Immature natural killer cell (primary cell): ENCODE measurements around the gene CYTH2. TPM values are rescaled to one million over a fixed set of nuclear protein-coding genes. Genes with fewer than 3 reads are reported as not detected.

Experiments used
- DNase-seq, 3 donors: peaks; one replicate each; pipeline ENCODE4 v3.0.0; 2022; ENCODE audit warnings: mixed read lengths in 1 of 3
- H3K27ac Mint-ChIP-seq, 6 donors: one replicate each; pipeline ENCODE4 v1.8.0; 2020; ENCODE audit warnings: mixed read lengths in 6 of 6, mild to moderate bottlenecking in 5 of 6, inconsistent platforms in 4 of 6, moderate library complexity in 3 of 6
- H3K27me3 Mint-ChIP-seq, 3 donors: one replicate each; pipeline ENCODE4 v1.8.0; 2020 to 2021; ENCODE audit warnings: low read depth in 3 of 3, mild to moderate bottlenecking in 3 of 3, mixed read lengths in 3 of 3, moderate library complexity in 3 of 3, inconsistent platforms in 1 of 3
- H3K36me3 Mint-ChIP-seq, 3 donors: one replicate each; pipeline ENCODE4 v1.8.0; 2020; ENCODE audit warnings: mixed read lengths in 3 of 3, inconsistent platforms in 2 of 3, mild to moderate bottlenecking in 2 of 3
- H3K4me1 Mint-ChIP-seq, 2 donors: one replicate each; pipeline ENCODE4 v1.8.0; 2020; ENCODE audit warnings: inconsistent platforms in 2 of 2, mild to moderate bottlenecking in 2 of 2, mixed read lengths in 2 of 2, moderate library complexity in 1 of 2
- H3K4me3 Mint-ChIP-seq, 5 donors: one replicate each; pipeline ENCODE4 v1.8.0; 2020; ENCODE audit warnings: mild to moderate bottlenecking in 5 of 5, mixed read lengths in 5 of 5, inconsistent platforms in 3 of 5, moderate library complexity in 3 of 5
- H3K9me3 Mint-ChIP-seq, 6 donors: one replicate each; pipeline ENCODE4 v1.8.0; 2020; ENCODE audit warnings: mild to moderate bottlenecking in 6 of 6, mixed read lengths in 6 of 6, inconsistent platforms in 4 of 6, moderate library complexity in 3 of 6
- polyA plus RNA-seq, 3 donors: library from polyadenylated mRNA; unstranded; fragments of 300-500 nt; fragmentation: Illumina TruSeq; gene quantifications; one replicate each; pipeline ENCODE4 v1.2.3, GENCODE V29; 2021

The CYTH2 gene
- polyA plus RNA-seq, 3 donors from 2014 or later = 14.4 to 37.6 (median 29.6) TPM

- H3K9me3 Mint-ChIP-seq = no peaks in the 10 kb centered on the region
- no peak overlapping the region for H3K4me3 Mint-ChIP-seq
- no peak for DNase-seq
- peaks cover 0 to 17% (median 4%) of the 10 kb centered on the region in 3 donors for H3K36me3 Mint-ChIP-seq
- H3K27me3 Mint-ChIP-seq = peaks cover 2 to 3% (median 2%) of the 10 kb centered on the region in 3 donors
- peaks cover 24 to 31% of the 10 kb centered on the region in 2 donors for H3K4me1 Mint-ChIP-seq
- H3K27ac Mint-ChIP-seq = peak overlapping the region in 1 of 6 donors; percentile 53
Measured at GRCh38 chr19:48476176-48476575, 7.0 kb downstream of the CYTH2 start.

- DNase-seq = no peak
- Mint-ChIP-seq H3K9me3 (no peaks in the 10 kb centered on the region), H3K4me1 (peaks cover 34 to 36% of the 10 kb centered on the region in 2 donors), H3K27ac (no peak overlapping the region), H3K4me3 (no peak overlapping the region), H3K36me3 (peaks cover 0 to 17% (median 4%) of the 10 kb centered on the region in 3 donors), H3K27me3 (peaks cover 2 to 3% (median 2%) of the 10 kb centered on the region in 3 donors)
Measured at GRCh38 chr19:48477067-48477685, 8.0 kb downstream of the CYTH2 start.

- no peak overlapping the region for H3K4me3 Mint-ChIP-seq
Measured at GRCh38 chr19:48477698-48478338, 8.6 kb downstream of the CYTH2 start.

GRCh38 chr19:48478339-48479256, 9.4 kb downstream of the CYTH2 start:
- peaks cover 0 to 4% (median 3%) of the 10 kb centered on the region in 3 donors for H3K27me3 Mint-ChIP-seq
- peaks cover 30 to 34% of the 10 kb centered on the region in 2 donors for H3K4me1 Mint-ChIP-seq
- DNase-seq = no peak
- H3K36me3 Mint-ChIP-seq = peaks cover 0 to 14% (median 4%) of the 10 kb centered on the region in 3 donors
- H3K27ac Mint-ChIP-seq = no peak overlapping the region
- H3K9me3 Mint-ChIP-seq = no peaks in the 10 kb centered on the region
- H3K4me3 Mint-ChIP-seq = no peak overlapping the region

More at GRCh38 chr19:48477698-48478338, 8.6 kb downstream of the CYTH2 start:
- Mint-ChIP-seq H3K36me3 (peaks cover 0 to 17% (median 4%) of the 10 kb centered on the region in 3 donors), H3K27me3 (peaks cover under 1 to 3% (median 2%) of the 10 kb centered on the region in 3 donors), H3K4me1 (peaks cover 34 to 35% of the 10 kb centered on the region in 2 donors), H3K9me3 (no peaks in the 10 kb centered on the region), H3K27ac (no peak overlapping the region)
- no peak for DNase-seq

GRCh38 chr19:48479686-48480085, 10.5 kb downstream of the CYTH2 start:
- Mint-ChIP-seq H3K27me3 (peaks cover 0 to 6% (median 5%) of the 10 kb centered on the region in 3 donors), H3K27ac (peak overlapping the region in 5 of 6 donors; percentile 84 to 92 (median 86)), H3K4me3 (peak overlapping the region; percentile 81 to 89 (median 86)), H3K4me1 (peaks cover 21 to 26% of the 10 kb centered on the region in 2 donors), H3K36me3 (peaks cover 0 to 9% (median 0%) of the 10 kb centered on the region in 3 donors), H3K9me3 (no peaks in the 10 kb centered on the region)
- DNase-seq = no peak

DNA sequence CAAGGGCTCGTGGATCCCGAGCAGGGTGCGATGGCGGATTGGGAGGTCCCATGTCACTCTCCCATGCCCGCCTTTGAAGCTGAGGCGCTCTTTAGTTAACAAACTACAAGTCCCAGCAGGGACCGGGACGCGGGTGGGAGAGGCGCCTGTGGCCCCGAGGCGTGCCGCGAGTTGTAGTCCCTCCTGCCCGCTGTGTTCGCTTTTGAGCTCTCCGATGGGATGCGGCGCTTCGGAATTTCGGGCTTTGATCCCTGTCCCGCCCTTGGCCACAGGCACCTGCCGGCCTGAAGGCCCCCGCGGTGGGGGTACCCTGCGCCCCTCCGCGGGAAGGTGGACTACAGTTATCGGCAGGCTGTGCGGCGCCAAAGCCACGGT, 11.0 kb downstream of the CYTH2 start:
- peaks cover 0 to 6% (median 5%) of the 10 kb centered on the region in 3 donors for H3K27me3 Mint-ChIP-seq
- H3K36me3 Mint-ChIP-seq = peaks cover 0 to 8% (median 0%) of the 10 kb centered on the region in 3 donors
- H3K9me3 Mint-ChIP-seq = no peaks in the 10 kb centered on the region
- peaks cover 21 to 26% of the 10 kb centered on the region in 2 donors for H3K4me1 Mint-ChIP-seq
- DNase-seq = peak in 2 of 3 donors; percentile 23 to 26
- peak overlapping the region; percentile 81 to 89 (median 86) for H3K4me3 Mint-ChIP-seq
- peak overlapping the region in 5 of 6 donors; percentile 51 to 92 (median 84) for H3K27ac Mint-ChIP-seq

GRCh38 chr19:48480558-48481500, 11.7 kb downstream of the CYTH2 start:
- H3K27ac Mint-ChIP-seq = peak overlapping the region; percentile 51 to 92 (median 78)
- DNase-seq = peak; percentile 57 to 65 (median 62)
- H3K4me1 Mint-ChIP-seq = peaks cover 21 to 26% of the 10 kb centered on the region in 2 donors
- H3K36me3 Mint-ChIP-seq = peaks cover 0 to 5% (median 0%) of the 10 kb centered on the region in 3 donors
- H3K9me3 Mint-ChIP-seq = no peaks in the 10 kb centered on the region
- H3K4me3 Mint-ChIP-seq = peak overlapping the region; percentile 81 to 89 (median 86)
- peaks cover 0 to 6% (median 5%) of the 10 kb centered on the region in 3 donors for H3K27me3 Mint-ChIP-seq

DNA sequence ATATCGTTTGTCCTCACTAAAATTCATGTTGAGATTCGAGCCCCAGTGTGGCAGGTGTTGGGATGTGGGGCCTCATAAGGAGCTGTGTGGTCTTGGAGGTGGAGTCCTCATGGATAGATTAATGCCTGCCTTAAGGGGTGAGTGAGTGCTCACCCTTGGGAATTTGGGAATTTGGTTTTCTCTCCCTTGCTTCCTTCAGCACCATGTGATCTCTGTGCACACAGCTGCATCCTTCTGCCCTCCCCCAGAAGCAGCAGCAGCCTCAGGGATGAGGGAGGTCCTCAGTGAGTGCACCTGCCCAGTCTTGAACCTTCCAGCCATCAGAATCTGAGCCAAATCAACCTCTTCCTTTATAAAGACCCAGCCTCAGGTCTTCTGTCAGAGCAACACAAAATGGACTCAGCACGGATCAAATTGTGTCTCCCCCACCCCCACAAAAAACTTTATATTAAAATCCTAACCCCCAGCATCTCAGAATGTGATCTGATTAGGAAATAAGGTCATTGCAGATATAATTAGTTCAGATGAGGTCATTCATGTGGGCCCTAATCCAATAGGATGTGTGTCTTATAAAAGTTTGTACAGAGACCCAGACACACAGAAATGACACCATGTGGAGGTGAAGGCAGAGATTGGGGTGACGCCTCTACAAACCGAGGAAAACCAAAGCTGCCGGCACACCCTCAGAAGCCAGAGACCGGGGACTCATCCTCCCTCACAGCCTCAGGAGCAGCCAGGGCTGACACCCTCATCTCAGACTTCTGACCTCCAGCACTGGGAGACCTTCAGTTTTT, 12.9 kb downstream of the CYTH2 start:
- Mint-ChIP-seq H3K9me3 (no peaks in the 10 kb centered on the region), H3K27me3 (peaks cover 2 to 8% (median 5%) of the 10 kb centered on the region in 3 donors), H3K27ac (peak overlapping the region in 2 of 6 donors; percentile 21 to 35), H3K4me3 (peak overlapping the region; percentile 30 to 89 (median 81)), H3K4me1 (peaks cover 21 to 26% of the 10 kb centered on the region in 2 donors), H3K36me3 (peaks cover 0 to 5% (median 0%) of the 10 kb centered on the region in 3 donors)
- DNase-seq = no peak

- Mint-ChIP-seq H3K4me3 (no peak overlapping the region), H3K9me3 (no peaks in the 10 kb centered on the region), H3K27me3 (peaks cover 4 to 8% (median 7%) of the 10 kb centered on the region in 3 donors), H3K27ac (no peak overlapping the region), H3K4me1 (peaks cover 21 to 26% of the 10 kb centered on the region in 2 donors), H3K36me3 (peaks cover 0 to 5% (median 0%) of the 10 kb centered on the region in 3 donors)
- no peak for DNase-seq
Measured at GRCh38 chr19:48483301-48483700, 14.1 kb downstream of the CYTH2 start.

- peaks cover 0 to 3% (median 0%) of the 10 kb centered on the region in 3 donors for H3K36me3 Mint-ChIP-seq
- H3K4me3 Mint-ChIP-seq = no peak overlapping the region
- peaks cover 19 to 22% of the 10 kb centered on the region in 2 donors for H3K4me1 Mint-ChIP-seq
- no peaks in the 10 kb centered on the region for H3K9me3 Mint-ChIP-seq
- peak overlapping the region in 1 of 6 donors; percentile 67 for H3K27ac Mint-ChIP-seq
- peaks cover 4 to 10% (median 8%) of the 10 kb centered on the region in 3 donors for H3K27me3 Mint-ChIP-seq
- DNase-seq = no peak
Measured at GRCh38 chr19:48484247-48484893, 15.2 kb downstream of the CYTH2 start.

DNA sequence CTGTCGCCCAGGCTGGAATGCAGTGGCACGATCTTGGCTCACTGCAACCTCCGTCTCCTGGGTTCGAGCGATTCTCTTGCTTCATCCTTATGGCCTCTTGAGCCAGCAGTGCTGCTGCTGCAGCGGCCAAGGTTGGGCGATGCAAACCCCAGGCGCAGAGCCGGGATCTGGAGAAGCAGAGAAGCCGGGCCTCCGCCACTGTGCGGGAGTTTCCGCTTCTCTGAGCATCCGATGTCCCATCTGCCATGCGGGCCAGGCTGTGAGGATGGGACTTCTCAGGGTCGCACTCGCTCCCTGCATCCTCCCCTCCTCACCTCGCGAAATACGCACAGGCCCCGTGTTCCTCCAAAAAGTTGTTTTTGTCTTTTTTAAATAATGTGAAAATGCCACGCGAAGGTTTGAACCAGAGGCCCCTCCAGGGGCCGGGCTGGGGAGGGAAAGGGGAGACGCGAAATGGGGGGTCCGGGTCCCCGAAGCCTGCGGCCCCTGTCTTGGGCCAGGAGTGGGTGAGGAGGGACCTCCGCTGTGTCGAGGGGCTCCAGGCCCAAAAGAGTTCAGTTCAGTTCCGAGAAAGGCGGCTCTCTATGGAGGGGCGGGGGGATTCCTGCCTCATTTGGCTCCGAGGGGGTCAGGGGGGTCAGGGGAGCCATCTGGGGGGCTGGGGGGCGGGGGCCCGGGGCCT, 15.9 kb downstream of the CYTH2 start:
- Mint-ChIP-seq H3K4me3 (no peak overlapping the region), H3K27me3 (peaks cover 7 to 10% (median 8%) of the 10 kb centered on the region in 3 donors), H3K4me1 (peaks cover 18% of the 10 kb centered on the region in 2 donors), H3K9me3 (no peaks in the 10 kb centered on the region), H3K27ac (no peak overlapping the region), H3K36me3 (no peaks in the 10 kb centered on the region)
- DNase-seq = no peak
